ENCODE results near the gene JUNB.

DNA sequence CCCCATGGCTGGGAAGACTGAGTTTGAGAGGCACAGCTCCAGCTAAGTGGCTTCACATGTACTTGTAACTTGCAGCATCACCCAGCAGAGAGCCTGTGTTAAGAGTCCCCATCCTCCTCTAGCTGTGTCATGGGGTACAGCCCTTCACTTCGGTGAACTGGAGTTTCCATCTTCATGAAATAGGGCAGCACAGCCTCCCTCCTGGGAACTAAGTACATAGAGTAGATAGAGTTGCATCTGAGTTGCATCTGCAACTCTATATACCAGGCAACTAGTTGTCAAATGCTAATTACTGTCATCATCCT is 9.1 kb downstream of the JUNB start:
- TF ChIP-seq PATZ1 (CRISPR knock-in tag; IDR thresholded peaks at IDR 0.05; ENCODE audit: borderline replicate concordance) (no peak), ZNF8 (CRISPR knock-in tag; IDR thresholded peaks at IDR 0.05) (no peak), GLIS3 (CRISPR knock-in tag; IDR thresholded peaks at IDR 0.05) (no peak), SNAI2 (CRISPR knock-in tag; IDR thresholded peaks at IDR 0.05) (no peak), ZNF70 (CRISPR knock-in tag; IDR thresholded peaks at IDR 0.05) (no peak), RARB (CRISPR knock-in tag; IDR thresholded peaks at IDR 0.05) (no peak), ZFP3 (CRISPR knock-in tag; IDR thresholded peaks at IDR 0.05) (no peak), PPARA (CRISPR knock-in tag; IDR thresholded peaks at IDR 0.05; ENCODE audit: borderline replicate concordance) (no peak), ARNTL (CRISPR knock-in tag; IDR thresholded peaks at IDR 0.05; ENCODE audit: borderline replicate concordance, low read depth) (no peak)
- TF ChIP-seq, protein P1, sequence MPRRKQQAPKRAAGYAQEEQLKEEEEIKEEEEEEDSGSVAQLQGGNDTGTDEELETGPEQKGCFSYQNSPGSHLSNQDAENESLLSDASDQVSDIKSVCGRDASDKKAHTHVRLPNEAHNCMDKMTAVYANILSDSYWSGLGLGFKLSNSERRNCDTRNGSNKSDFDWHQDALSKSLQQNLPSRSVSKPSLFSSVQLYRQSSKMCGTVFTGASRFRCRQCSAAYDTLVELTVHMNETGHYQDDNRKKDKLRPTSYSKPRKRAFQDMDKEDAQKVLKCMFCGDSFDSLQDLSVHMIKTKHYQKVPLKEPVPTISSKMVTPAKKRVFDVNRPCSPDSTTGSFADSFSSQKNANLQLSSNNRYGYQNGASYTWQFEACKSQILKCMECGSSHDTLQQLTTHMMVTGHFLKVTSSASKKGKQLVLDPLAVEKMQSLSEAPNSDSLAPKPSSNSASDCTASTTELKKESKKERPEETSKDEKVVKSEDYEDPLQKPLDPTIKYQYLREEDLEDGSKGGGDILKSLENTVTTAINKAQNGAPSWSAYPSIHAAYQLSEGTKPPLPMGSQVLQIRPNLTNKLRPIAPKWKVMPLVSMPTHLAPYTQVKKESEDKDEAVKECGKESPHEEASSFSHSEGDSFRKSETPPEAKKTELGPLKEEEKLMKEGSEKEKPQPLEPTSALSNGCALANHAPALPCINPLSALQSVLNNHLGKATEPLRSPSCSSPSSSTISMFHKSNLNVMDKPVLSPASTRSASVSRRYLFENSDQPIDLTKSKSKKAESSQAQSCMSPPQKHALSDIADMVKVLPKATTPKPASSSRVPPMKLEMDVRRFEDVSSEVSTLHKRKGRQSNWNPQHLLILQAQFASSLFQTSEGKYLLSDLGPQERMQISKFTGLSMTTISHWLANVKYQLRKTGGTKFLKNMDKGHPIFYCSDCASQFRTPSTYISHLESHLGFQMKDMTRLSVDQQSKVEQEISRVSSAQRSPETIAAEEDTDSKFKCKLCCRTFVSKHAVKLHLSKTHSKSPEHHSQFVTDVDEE (CRISPR knock-in tag; IDR thresholded peaks at IDR 0.05): no peak
